ENCODE data around the gene KCNC2. TPM values are rescaled to one million over a fixed set of nuclear protein-coding genes. Genes with fewer than 3 reads are reported as not detected.

Gene KCNC2
- total and polyA plus RNA-seq, 9 of the 15 experiments (the other 6 are each of a cell fraction or from before 2014, with no cell fraction given) = not detected

- Histone ChIP-seq H3K4me1 (replicated peaks in 1 of 2; ENCODE audit: control insufficient read depth in 2 of 2, insufficient read depth in 2 of 2, low read length in 2 of 2) (no peaks in the 10 kb centered on the region), H3K9me3 (replicated peaks; ENCODE audit: control insufficient read depth, insufficient read depth, low read depth, low read length) (no peaks in the 10 kb centered on the region), H2AFZ (ENCODE audit: low read depth, low read length) (no peak overlapping the region), H3K4me3 (no peak overlapping the region), H3K4me2 (ENCODE audit: insufficient read depth, low read length) (no peak overlapping the region), H3K36me3 (ENCODE audit: control insufficient read depth, insufficient read depth, low read length) (no peaks in the 10 kb centered on the region), H3K9ac (ENCODE audit: insufficient read depth in 1 of 2, low read depth in 2 of 2, low read length in 2 of 2) (no peak overlapping the region), H3K27me3 (ENCODE audit: control insufficient read depth in 2 of 2, insufficient read depth in 2 of 2, low read length in 2 of 2) (no peaks in the 10 kb centered on the region), H4K20me1 (replicated peaks; ENCODE audit: control insufficient read depth, insufficient read depth, low read length) (no peaks in the 10 kb centered on the region), H3K79me2 (ENCODE audit: control insufficient read depth, insufficient read depth, low read length) (no peaks in the 10 kb centered on the region), H3K9me1 (ENCODE audit: control insufficient read depth, insufficient read depth, low read length) (no peaks in the 10 kb centered on the region), H3K27ac (ENCODE audit: extremely low read depth, low read depth, low read length) (no peak overlapping the region)
- ChIA-PET CTCF (ENCODE audit: low intra/inter-chr PET ratio) (no interaction called here), POLR2A (no interaction called here)
- intact Hi-C loops (cut with micrococcal nuclease) (no loop called here), in situ Hi-C loops (cut with MboI) (no loop called here)
- FAIRE-seq (no peak), DNase-seq (ENCODE audit: extremely low read depth in 1 of 4, low spot score in 3 of 4) (no peak), ATAC-seq (no peak)
- TF ChIP-seq HMBOX1 (IDR thresholded peaks at IDR 0.05) (no peak), BRF2 (IDR thresholded peaks at IDR 0.05; ENCODE audit: borderline replicate concordance, insufficient read depth, insufficient read length) (no peak), MEF2A (IDR thresholded peaks at IDR 0.05; ENCODE audit: control insufficient read depth, low read depth, low read length) (no peak), PHF21A (IDR thresholded peaks at IDR 0.05; ENCODE audit: borderline replicate concordance, low read depth) (no peak), ILF3 (IDR thresholded peaks at IDR 0.05; ENCODE audit: borderline replicate concordance) (no peak), ZNF384 (IDR thresholded peaks at IDR 0.05; ENCODE audit: low read depth, low read length) (no peak), TFAM (CRISPR knock-in tag; conservative IDR thresholded peaks at IDR 0.05) (no peak), KLF6 (CRISPR knock-in tag; IDR thresholded peaks at IDR 0.05; ENCODE audit: borderline replicate concordance) (no peak), FOXA1 (IDR thresholded peaks at IDR 0.05; ENCODE audit: borderline replicate concordance) (no peak), ZNF224 (CRISPR knock-in tag; IDR thresholded peaks at IDR 0.05) (no peak), ATF7 (IDR thresholded peaks at IDR 0.05) (no peak), XRCC5 (IDR thresholded peaks at IDR 0.05; ENCODE audit: low read depth, low read length) (no peak), ZNF57 (CRISPR knock-in tag; IDR thresholded peaks at IDR 0.05) (no peak), ZNF184 (CRISPR knock-in tag; IDR thresholded peaks at IDR 0.05) (no peak), SMAD4 (CRISPR knock-in tag; conservative IDR thresholded peaks at IDR 0.05) (no peak), SMARCB1 (IDR thresholded peaks at IDR 0.05; ENCODE audit: insufficient read length, low read depth) (no peak), HBP1 (CRISPR knock-in tag; IDR thresholded peaks at IDR 0.05) (no peak)
- no TSS peak for BruUV-seq (replicated peaks)
These were observed 18.8 kb downstream of the KCNC2 start for GRCh38 chr12:75190846-75191245.
